DND-41 (cell line): Measurements from ENCODE around the gene SEMA5A.

ENCODE experiments used
- ATAC-seq: fragments of 200-7000 bp; cut with Tn5 transposase; 3 replicates; pipeline ENCODE4 v1.9.1; 2021; ENCODE audit warnings: low read depth; ENCODE audit not compliant: insufficient read depth
- DNase-seq: peaks from one replicate; pipeline ENCODE4 v3.0.0-alpha.2; 2020
- H2AFZ ChIP-seq: 2 replicates; pipeline ENCODE4 v1.6.0; 2012; ENCODE audit warnings: low read depth, low read length
- H3K27ac ChIP-seq: 2 replicates; pipeline ENCODE4 v1.5.1; 2012; ENCODE audit warnings: low read length, inconsistent platforms
- H3K27me3 ChIP-seq: fragments of 200-600 bp; sonication (generic); 2 replicates; pipeline ENCODE4 v1.6.0; 2012; ENCODE audit warnings: low read length, mild to moderate bottlenecking, inconsistent platforms; ENCODE audit not compliant: insufficient read depth, poor library complexity
- H3K36me3 ChIP-seq: 2 replicates; pipeline ENCODE4 v1.5.1; 2012; ENCODE audit warnings: low read length, inconsistent platforms; ENCODE audit not compliant: insufficient read depth
- H3K4me1 ChIP-seq: 2 replicates; pipeline ENCODE4 v1.5.1; 2012; ENCODE audit warnings: mild to moderate bottlenecking, low read length; ENCODE audit not compliant: insufficient read depth
- H3K4me2 ChIP-seq: 2 replicates; pipeline ENCODE4 v1.6.0; 2012; ENCODE audit warnings: mild to moderate bottlenecking, moderate library complexity, low read length, inconsistent platforms; ENCODE audit not compliant: insufficient read depth
- H3K4me3 ChIP-seq, 2 experiments: fragments of 200-600 bp in 1 of 2; shearing (Covaris generic) in 1 of 2; 2 replicates each; pipeline ENCODE4 v1.5.1; 2012 to 2016; ENCODE audit warnings: inconsistent platforms in 2 of 2, low read length in 2 of 2, mild to moderate bottlenecking in 2 of 2, low read depth in 1 of 2, moderate library complexity in 1 of 2
- H3K79me2 ChIP-seq: 2 replicates; pipeline ENCODE4 v1.6.0; 2012; ENCODE audit warnings: low read length, inconsistent platforms; ENCODE audit not compliant: insufficient read depth
- H3K9ac ChIP-seq: 2 replicates; pipeline ENCODE4 v1.6.0; 2012; ENCODE audit warnings: low read depth, mild to moderate bottlenecking, inconsistent platforms, low read length, moderate library complexity
- H3K9me3 ChIP-seq: 2 replicates; pipeline ENCODE4 v1.5.1; 2012; ENCODE audit warnings: low read length, moderate library complexity, mild to moderate bottlenecking, inconsistent platforms; ENCODE audit not compliant: insufficient read depth, severe bottlenecking
- H4K20me1 ChIP-seq: 2 replicates; pipeline ENCODE4 v1.6.0; 2012; ENCODE audit warnings: low read length; ENCODE audit not compliant: insufficient read depth
- CTCF ChIP-seq: IDR thresholded peaks from 2 replicates; pipeline ENCODE4 v1.5.1; 2012; ENCODE audit warnings: borderline replicate concordance, low read length, moderate library complexity, mild to moderate bottlenecking; ENCODE audit not compliant: poor library complexity, severe bottlenecking; ENCODE audit errors: extremely low read depth
- EZH2 ChIP-seq: IDR thresholded peaks from 3 replicates; pipeline ENCODE4 v1.6.1; 2012; ENCODE audit warnings: borderline replicate concordance, low read depth, mild to moderate bottlenecking, moderate library complexity, low read length, inconsistent platforms; ENCODE audit not compliant: severe bottlenecking

The SEMA5A gene

DNA sequence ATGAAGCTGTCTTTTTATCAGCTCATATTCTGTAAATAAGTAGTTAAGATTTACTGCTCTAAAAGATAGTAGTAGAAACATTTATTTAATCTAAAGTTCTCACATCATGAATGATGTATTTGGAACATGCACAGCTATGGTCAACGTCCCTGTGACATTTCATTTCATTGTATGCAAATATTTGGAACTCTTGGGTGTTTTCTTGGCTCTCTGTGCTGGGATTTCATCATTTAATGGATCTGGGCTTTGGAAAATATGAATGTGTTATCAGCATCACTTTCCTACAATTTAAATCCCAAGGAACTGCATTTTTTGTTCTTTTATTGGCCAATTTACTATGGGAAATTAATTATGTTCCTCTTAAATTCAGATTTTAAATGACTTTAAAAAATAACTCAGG is 462.9 kb downstream of the SEMA5A start:
- Histone ChIP-seq H3K4me1 (no peaks in the 10 kb centered on the region), H3K27me3 (no peaks in the 10 kb centered on the region), H3K36me3 (no peaks in the 10 kb centered on the region), H3K4me2 (no peak overlapping the region), H4K20me1 (no peaks in the 10 kb centered on the region), H3K9ac (no peak overlapping the region), H3K4me3 (no peak overlapping the region), H2AFZ (no peak overlapping the region), H3K9me3 (peaks cover 15% of the 10 kb centered on the region), H3K79me2 (no peaks in the 10 kb centered on the region), H3K27ac (no peak overlapping the region)
- TF ChIP-seq EZH2 (no peak), CTCF (no peak)
- ATAC-seq (no peak), DNase-seq (no peak)

GRCh38 chr5:9072701-9073100 is 473.2 kb downstream of the SEMA5A start:
- H2AFZ ChIP-seq: no peak overlapping the region
- no peak overlapping the region for H3K9ac ChIP-seq
- H4K20me1 ChIP-seq: no peaks in the 10 kb centered on the region
- no peak overlapping the region for H3K4me3 ChIP-seq
- DNase-seq: no peak
- H3K36me3 ChIP-seq: no peaks in the 10 kb centered on the region
- TF ChIP-seq CTCF (no peak), EZH2 (no peak)
- no peaks in the 10 kb centered on the region for H3K4me1 ChIP-seq
- no peak overlapping the region for H3K4me2 ChIP-seq
- H3K9me3 ChIP-seq: no peaks in the 10 kb centered on the region
- no peak overlapping the region for H3K27ac ChIP-seq
- no peaks in the 10 kb centered on the region for H3K79me2 ChIP-seq
- ATAC-seq: no peak
- no peaks in the 10 kb centered on the region for H3K27me3 ChIP-seq

DNA sequence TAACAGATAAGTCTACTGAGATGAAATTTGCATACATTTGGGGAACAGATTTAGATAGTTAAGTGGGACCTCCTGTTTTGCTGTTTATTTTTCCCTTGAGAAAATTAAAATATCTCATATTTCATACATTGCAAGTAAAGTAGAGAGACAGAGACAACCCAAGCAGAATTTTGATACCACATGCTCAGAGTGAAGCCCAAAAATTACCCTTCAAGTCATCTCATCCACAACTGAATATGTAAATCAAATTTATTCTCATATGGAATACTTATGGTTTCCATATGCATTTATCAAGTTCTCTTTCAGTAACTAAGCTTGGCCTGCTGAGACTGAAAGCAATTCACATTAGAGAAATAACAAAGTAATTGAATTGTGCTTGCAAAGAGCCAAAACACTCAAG is 474.4 kb downstream of the SEMA5A start:
- no peaks in the 10 kb centered on the region for H3K36me3 ChIP-seq
- no peak overlapping the region for H3K27ac ChIP-seq
- H3K4me2 ChIP-seq: no peak overlapping the region
- H4K20me1 ChIP-seq: no peaks in the 10 kb centered on the region
- no peak for DNase-seq
- TF ChIP-seq EZH2: no peak
- no peak for TF ChIP-seq CTCF
- no peak overlapping the region for H3K4me3 ChIP-seq
- no peaks in the 10 kb centered on the region for H3K9me3 ChIP-seq
- no peaks in the 10 kb centered on the region for H3K4me1 ChIP-seq
- ATAC-seq: no peak
- no peak overlapping the region for H3K9ac ChIP-seq
- H2AFZ ChIP-seq: no peak overlapping the region
- H3K79me2 ChIP-seq: no peaks in the 10 kb centered on the region
- no peaks in the 10 kb centered on the region for H3K27me3 ChIP-seq

DNA sequence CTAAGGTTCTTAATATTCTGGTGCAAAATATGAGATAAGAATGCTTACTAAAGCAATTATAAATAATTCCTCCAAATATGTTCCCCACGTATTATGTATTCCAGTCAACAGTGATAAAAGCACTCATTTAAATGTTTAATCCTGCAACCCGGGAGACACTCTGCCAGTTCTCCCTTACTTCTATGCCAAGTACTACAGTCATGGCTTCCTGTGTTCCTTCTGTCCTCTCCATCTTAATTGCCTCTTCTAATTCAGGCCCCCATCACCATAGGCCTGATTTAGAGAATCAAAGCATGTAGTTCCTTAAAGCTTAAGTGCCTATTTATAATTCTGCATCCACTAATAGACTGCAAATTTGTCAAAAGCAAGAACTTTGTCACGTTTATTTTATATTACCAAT is 474.8 kb downstream of the SEMA5A start:
- H3K79me2 ChIP-seq: no peaks in the 10 kb centered on the region

More for the DNA sequence above, 474.8 kb downstream of the SEMA5A start:
- Histone ChIP-seq H4K20me1 (no peaks in the 10 kb centered on the region), H2AFZ (no peak overlapping the region), H3K9me3 (no peaks in the 10 kb centered on the region), H3K9ac (no peak overlapping the region), H3K4me2 (no peak overlapping the region), H3K36me3 (no peaks in the 10 kb centered on the region), H3K27ac (no peak overlapping the region), H3K27me3 (no peaks in the 10 kb centered on the region), H3K4me1 (no peaks in the 10 kb centered on the region), H3K4me3 (no peak overlapping the region)
- no peak for DNase-seq
- no peak for ATAC-seq
- no peak for TF ChIP-seq CTCF
- no peak for TF ChIP-seq EZH2
